Effector CD8-positive, alpha-beta T cell (primary cell): ENCODE results near the gene OSER1.

Experiments
- DNase-seq: peaks from one replicate; lab custom pipeline; 2025; lab: John Stamatoyannopoulos, UW

The OSER1 gene

DNA sequence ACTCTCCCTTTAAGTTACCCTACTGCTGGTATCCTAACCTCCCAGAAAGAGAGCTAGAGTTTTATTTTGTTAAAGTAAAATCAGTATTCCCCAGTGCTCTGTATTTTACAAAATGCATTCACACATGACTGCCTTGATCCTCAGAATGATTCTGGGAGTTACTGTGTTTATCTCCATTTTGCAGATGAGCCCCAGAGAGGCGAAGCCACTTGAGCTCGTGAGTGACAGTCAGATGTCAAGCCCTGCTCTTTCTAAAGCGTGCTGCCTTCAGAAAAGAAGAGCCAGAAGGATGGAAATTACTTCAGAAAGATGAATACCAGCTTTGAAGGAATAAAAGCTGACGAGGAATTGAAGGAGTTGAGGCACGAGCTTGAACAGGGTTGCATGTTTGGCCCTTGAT is 14.1 kb upstream of the OSER1 start:
- no peak for DNase-seq

DNA sequence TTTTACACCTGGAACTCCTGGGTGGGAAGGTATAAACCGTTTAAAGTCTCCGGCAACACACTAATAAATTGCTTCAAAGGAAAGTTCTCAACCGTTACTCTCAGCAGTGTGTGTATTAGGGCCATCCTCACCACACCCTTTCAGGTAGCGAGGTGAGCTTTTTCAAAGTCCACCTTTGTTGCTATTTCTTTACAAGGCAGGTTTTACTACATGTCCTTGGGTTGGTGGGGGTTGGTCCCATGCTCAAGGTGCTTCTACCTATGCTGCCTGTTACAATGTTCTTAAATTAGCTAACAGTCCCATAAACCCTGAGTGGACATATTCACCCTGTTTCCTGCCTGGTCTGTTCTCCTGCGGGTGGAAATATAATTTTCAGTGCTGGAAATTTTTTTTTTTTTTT is 13.2 kb upstream of the OSER1 start:
- no peak for DNase-seq

DNA sequence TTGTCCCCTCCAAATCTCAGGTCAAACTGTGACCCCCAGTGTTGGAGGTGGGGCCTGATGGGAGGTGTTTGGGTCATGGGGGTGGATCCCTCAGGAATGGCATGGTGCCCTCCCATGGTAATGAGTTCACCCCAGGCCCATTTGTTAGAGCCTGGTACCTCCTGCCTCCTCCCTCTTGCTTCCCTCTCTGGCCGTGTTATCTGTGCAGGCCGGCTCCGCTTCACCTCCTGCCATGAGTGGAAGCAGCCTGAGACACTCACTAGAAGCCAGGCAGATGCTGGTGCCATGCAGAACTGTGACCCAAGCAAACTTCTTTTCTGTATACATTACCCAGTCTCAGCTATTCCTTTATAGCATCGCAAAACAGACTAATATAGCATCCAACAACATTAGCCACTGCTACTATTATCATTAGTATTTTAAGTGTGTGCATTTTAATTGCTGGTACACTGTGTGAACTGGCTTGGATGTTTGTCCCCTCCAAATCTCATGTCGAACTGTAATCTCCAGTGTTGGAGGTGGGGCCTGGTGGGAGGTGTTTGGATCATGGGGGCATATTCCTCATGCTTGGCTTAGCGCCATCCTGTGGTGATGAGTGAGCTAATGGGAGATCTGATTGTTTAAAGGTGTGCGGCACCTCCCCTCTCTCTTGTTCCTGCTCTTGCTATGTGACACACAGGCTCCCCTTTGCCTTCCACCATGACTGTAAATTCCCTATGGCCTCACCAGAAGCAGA is 12.2 kb upstream of the OSER1 start:
- DNase-seq, result no peak

DNA sequence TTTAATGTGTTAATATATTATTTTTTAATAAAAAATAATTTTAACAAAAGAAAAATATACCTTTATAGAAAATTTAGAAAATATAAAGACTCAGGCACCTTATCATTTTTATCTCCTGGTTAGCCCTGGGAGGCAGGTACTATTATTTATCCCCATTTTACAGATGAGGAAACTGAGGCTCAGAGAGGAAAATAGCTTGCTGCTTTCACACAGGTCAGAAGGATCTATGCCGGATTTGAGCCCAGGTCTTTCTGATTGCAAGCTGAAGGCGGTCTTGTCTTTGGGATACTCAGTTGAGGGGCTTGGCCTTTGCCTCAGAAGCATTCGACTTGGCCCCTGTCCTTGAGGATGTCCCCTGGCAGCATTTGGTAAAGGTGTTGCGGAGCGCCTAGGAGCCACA is 11.5 kb upstream of the OSER1 start:
- DNase-seq, result no peak

DNA sequence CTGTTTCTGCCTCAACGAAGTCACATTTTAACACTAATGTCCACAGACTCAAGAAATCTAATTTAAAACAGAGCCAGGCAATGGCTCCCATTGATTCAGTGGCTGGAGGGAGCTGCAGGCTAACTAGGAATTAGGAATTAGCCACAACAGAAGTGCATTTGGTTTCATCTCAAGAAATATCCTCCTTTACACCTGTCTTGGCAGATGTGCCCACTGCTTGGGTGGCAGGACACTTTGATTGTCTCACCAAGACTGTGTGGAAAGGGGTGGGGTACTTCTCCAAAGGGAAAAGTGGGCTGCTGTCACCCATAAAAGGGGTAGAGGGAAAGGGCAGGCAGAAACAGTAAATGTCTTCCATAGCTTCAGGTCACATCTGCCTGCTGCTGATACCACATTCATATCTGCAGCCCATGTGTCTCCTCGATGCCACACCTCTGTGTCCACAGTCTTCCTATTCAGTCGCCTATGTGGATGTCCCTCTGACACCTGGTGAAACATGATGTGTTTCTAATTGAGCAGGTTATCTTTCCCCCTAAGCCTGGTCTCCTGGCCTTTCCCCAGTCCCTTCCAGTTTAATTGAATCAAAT is 10.9 kb upstream of the OSER1 start:
- DNase-seq, result no peak

DNA sequence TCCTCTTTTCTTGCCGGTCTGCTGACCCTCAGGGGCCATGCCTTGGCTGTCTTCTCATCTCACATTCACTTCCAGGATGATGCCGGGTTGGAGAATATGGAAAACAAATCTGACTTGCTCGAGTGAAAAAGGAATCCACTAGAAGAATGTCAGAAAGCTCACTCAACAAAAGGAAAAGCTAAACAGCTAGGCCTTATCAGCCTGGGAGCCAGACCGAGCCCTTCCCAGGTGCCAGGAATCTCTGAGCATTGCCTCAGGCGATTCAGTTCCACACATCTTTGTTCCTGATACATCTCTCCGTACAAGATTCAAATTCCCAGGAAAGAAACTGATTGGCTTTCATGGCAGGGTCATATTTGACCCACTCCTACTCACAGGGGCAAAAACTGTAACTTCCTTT is 9.2 kb upstream of the OSER1 start:
- no peak for DNase-seq

DNA sequence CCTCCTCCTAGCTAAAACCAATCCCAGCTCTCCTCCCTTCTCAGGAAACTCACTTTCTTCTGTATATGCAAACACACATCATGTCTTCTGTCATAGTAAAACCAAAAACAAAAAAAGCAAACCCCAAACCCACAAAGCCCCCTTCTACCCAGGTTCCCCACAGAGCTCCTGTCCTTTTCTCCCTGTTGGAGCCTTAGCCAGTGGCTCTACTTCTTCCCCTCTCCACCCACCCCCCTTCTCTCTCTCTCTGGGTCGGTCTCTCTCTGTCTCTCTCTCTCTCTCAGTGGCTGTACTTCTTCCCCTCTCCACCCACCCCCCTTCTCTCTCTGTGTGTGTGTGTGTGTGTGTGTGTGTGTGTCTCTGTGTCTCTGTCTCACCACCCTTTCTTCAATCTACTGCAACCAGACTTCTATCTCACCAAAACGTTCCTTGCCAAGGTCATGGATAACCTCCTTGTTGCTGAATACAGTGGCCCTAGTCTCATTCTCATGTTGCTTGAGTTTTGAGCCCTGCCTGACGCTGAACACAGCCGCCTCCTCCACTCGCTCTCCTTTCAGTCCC is 8.7 kb upstream of the OSER1 start:
- DNase-seq, result no peak

DNA sequence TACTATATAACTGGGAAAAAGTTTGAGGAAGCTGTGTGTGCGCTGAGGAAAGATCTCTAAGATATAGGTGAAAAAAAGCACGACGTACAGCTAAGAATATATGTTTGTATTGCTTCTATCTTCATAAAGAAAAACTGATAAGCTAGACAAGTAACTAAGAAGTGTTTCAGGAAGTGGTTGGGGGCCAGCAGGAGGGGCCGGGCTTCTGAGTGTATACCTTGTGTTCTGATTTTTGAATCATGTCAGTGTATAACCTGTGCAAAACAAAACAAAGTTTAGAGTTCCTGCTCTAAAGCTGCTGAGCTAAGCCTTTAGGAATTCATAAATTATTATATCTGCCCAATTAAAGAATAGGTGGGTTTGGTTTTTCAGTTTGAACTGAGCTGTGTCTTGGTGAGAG is 7.9 kb upstream of the OSER1 start:
- DNase-seq, result peak; percentile 28

DNA sequence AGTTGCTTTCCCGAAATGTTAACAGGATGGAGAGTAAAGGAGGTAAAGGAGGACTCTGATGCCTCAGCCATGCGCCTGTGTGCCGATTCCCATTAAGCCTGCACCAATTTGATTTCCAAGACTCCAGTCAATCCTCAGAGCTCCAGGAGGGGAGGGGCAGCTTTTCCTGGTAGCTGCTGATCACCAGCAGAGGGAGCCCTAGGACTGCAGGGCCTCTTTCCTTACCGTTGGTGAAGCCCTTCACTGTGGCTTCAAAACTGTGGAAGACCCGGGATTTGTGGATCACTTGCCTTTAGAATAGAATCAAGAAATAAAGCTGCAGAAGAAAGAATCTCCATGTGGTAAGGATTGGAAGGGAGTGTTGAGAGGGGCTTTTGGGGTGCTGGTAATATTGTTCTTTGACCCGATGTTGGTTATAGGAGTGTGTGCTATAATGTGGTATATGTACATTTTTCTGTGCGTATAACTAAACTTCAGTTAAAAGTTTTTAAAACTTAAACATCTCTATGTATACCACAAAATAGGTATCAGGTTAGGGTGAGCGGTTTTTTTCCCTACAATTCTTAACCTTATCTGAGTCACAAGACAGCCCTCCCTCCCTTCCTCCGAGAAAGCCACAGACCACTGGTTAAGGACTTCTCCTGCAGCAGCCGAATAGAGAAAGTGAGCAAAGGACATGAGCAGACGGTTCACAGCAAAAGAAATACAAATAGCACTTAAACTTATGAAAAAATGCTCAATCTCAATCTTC is 6.9 kb upstream of the OSER1 start:
- peak; percentile 61 for DNase-seq

DNA sequence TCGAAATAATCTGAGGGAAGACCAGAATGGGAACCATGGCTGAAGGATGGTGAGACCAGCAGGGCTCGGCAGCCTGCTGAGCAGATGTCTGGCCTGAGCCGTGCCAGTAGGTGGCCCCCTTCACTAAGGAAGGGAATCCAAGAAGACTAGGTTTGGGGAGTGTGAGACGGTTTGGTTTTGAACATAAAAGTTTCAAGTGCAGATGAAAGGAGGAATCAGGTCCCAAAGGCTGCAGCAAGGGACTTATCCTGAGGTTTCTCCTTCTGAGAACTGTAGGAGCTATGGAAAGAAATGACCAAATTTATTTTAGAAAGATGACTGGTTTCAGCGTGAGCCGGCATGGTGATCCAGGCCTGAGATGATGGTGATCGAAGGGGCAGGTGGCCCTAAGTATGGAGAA is 4.6 kb upstream of the OSER1 start:
- peak; percentile 59 for DNase-seq

DNA sequence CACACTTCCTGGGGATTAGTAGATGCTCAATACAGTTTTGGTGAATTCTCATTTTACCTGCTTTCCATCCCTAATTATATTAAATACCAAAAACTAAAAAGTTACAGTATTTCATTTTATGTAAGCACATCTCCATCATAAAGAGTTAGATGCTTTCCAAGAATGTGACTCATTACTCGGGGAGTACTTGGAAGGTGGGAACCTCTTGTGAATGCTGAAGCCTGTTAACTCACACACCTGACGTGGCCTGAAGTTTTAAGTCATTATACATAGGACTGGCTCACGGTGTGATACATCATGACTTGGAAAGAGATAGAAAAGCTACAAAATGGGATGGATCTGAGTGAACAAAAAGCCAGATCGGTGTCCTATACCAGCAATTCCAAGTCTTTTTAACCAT is 2.2 kb upstream of the OSER1 start:
- no peak for DNase-seq

DNA sequence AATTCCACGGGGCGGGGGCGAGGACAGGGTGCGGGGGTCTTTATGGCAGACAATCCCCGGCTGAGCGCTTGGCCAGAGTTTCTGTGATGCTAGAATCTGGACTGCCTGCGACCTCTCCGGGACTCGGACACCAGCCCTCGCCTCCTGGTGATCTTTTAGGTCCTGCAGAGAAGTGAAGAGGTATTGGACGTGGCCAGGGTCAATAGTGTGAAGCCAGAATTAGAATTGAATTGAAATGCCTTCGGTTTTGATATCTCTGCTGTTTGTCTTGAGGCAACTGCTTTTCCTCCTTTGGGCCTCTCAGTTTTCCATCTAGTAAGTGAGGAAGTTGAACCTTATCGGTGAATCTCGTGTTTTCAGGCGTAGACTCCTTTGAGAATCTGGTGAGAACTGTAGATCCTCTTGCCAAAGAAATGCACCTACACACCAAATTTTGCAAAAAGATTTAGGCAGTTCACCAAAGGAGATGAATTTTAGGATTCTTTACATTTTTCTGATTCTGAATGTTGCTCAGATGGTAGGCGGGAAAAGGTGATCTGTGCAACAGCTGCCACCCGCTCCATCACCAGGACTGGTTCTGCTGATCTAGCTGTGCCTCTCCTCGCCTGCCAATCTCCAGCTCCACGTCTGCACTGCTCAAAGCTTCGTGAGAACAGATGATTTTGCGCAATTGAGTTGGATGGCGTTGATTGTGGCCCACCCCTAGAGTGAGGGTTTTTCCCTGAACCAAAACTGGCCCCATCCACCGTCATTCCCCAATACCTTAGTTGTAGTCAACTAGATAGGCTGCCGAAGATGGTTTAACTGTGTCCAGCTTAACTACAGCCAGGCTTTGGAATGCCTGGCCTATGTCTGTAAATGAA is 837 bp upstream of the OSER1 start:
- DNase-seq, result peak; percentile 12

DNA sequence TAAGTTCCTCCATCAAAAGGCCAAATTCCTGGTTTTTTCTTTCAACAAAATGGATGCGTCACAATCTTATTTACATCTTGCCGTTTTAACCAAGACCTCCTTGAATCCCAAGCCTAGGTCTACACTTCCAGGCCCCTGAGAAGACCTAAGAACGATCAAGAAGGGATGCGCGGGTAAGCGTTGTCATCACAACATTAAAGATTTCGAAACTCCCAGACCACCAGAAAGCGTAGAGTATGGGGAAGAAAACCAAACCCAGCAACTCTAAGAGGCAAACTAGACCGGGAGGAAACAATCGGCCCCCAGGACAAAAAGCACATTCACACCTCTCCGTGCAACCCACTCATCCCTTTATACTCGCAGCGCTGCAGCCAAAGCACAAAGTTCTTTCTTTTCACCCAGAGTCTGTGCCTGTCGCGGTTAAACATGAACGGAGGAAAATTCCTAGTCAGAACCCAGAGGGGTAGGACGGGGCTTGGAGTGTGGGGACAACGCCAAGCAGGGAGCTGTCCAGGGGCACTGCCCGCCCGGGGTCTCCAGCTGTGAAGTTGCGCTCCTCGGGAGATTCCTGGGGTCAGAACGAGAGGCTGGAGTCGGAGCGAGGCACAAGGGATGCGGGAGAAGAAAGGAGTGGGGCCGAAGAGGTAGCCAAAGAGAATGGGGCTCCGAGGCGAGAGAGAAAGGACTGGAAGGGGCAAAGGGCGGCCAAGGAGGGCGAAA is 725 bp downstream of the OSER1 start:
- peak; percentile 18 for DNase-seq

DNA sequence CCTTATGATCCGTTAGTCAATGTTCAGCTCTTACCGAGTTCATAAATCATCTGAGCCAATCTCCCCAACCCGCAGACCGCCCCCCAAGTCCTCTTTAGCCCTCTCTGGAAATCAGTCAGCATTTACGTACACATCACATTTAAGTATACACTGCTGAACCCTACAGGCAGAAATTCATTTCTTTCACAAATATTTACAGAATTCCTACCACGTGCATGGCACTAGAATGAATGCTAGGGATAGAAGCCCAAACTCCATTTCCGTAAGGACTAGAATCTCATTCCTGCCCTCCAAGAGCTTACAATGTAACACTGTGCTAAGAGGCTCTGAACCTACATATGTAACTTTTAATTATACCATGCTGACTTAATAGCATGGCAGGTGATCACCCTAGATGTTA is 1.8 kb downstream of the OSER1 start:
- no peak for DNase-seq

DNA sequence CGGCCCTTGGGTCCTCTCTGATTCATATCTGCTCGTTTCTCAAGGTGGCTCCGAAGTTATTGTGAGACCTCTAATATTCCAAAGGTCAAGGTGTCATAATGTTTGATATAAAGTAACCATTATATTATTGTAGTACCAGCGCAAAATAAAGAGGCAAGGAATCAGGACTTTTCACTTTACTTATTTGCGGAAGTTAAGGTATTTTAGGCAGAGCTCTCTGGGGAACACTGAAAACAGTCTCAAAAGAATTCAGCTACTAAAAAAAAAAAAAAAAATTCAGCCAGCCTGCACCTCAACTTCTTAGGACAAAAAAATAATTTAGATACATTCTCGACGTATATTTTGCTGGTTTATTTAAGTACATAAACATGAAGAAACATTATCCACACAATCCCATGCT is 2.4 kb downstream of the OSER1 start:
- DNase-seq, result no peak

DNA sequence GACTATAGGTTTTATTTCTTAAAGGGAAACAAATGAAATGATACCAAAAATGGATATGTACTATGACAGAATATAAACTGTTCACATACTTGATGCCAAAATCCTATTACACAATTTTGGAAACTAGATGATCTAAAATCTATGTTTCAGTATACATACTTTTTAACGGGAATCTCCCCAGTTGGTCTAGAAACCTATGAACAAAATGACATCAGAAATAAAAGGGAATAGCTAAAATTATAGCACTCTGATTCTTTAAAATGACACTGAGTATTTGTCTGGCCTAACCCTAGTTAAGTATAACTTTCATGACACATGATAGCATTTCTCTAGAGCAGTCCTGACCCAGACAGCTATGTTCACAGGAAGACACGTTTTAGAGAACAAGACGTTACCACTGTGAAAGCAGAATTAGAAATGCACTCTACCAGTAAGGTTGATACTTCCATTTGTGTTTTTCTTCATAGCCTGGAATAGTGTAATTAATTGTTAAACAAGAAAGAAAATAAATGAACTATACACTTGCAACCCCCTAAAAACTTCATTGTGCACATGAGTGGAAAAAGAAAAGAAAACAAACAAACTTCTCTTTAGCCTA is 3.3 kb downstream of the OSER1 start:
- DNase-seq, result no peak

DNA sequence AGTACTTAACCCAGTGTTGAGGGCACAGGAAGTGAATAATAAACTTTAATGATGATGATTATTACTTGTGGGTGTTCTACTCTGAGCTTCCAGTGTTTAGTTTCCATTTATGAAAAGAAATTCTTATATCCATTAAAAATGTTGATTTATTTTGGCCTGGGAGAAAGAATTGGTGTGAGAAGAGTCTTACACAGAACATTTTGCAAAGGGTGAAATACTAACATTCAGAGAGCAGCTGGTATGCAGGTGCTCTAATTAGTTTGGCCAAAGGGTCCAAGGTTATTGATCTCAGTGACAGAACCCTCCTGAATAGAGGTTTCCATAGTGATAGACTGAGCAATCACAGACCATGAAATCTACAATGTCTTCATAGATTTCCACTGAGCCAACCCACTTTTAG is 4.4 kb downstream of the OSER1 start:
- DNase-seq, result no peak

DNA sequence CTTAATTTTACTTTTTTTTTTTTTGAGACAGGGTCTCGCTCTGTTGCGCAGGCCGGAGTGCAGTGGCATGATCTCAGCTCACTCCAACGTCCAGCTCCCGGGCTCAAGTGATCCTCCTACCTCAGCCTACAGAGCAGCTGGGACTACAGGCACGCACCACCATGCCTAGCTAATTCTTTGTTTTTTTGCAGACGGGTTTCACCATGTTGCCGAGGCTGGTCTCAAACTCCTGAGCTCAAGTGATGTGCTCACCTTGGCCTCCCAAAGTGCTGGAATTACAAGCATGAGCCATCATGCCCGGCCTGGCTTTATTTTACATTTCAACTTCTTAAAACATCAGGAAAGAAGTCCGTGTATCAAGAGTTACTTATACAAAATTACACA is 5.7 kb downstream of the OSER1 start:
- DNase-seq, result no peak

DNA sequence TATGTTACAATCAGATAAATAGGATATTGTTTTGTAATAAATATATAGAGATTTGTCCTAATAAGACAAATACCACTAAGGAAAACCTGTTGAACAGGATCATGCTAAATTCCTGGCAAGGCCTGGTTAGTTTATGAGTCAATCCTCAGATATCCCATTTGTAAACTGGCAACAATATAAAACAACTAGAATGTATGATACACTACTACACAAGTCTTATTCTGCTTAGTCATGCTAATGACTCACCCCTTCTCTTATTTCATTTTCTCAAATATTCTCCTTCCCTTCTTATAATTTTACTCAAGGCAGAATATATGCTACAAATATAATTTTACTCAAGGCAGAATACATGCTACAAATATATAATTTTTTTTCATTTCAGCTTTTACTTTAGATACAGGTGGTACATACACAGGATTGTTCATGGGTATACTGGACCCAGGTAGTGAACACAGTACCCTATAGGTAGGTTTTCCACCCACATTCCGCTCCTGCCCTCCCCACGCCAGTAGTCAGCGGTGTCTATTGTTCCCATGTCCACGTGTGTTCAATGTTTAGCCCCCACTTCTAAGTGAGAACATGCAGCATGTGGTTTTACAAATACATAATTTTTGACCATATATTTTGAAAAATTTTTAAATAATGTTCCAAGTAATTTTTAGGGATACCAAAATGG is 6.3 kb downstream of the OSER1 start:
- no peak for DNase-seq

DNA sequence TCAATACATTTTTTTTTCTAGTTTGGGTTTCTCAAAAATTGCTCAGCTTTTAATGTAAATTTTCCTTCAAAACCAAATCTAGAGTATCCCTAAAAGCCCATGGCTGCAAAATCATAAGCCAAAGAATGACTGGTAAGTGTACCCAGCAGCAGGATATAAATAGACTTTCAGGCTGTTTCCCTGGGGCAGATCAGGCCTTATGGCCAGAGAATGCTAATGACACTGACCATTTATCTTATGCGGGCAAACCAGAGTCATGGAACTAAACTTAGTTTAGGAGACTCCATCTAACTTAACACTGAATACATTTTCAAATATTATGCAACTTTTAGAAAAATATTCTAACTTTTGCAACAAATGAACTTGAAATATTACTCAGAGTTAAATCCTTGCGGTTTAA is 7.4 kb downstream of the OSER1 start:
- no peak for DNase-seq
